Nephron (organoid): Measurements from ENCODE around the gene MICOS13.
A peak's percentile ranks its signal among the peaks of the same experiment; 100 is the strongest.

Experiments
- H3K27ac Mint-ChIP-seq, 3 experiments: 2 replicates each; pipeline ENCODE4 v1.8.0; 2020; ENCODE audit warnings: mixed read lengths in 3 of 3, mild to moderate bottlenecking in 2 of 3, moderate library complexity in 1 of 3
- H3K27me3 Mint-ChIP-seq: 2 replicates; pipeline ENCODE4 v1.8.0; 2021; ENCODE audit warnings: low read depth, mild to moderate bottlenecking, moderate library complexity, mixed read lengths
- H3K36me3 Mint-ChIP-seq: 2 replicates; pipeline ENCODE4 v1.8.0; 2020; ENCODE audit warnings: low read depth, mixed read lengths
- H3K4me1 Mint-ChIP-seq: 2 replicates; pipeline ENCODE4 v1.8.0; 2020; ENCODE audit warnings: mixed read lengths
- H3K4me3 Mint-ChIP-seq, 3 experiments: 2 replicates each; pipeline ENCODE4 v1.8.0; 2020; ENCODE audit warnings: mild to moderate bottlenecking in 3 of 3, mixed read lengths in 3 of 3, moderate library complexity in 2 of 3
- H3K9me3 Mint-ChIP-seq: 2 replicates; pipeline ENCODE4 v1.8.0; 2020; ENCODE audit warnings: mixed read lengths
- CTCF ChIP-seq, 3 experiments: fragments of 200-600 bp; sonication (generic); IDR thresholded peaks; one replicate each; pipeline ENCODE4 v1.5.0; 2021; ENCODE audit warnings: antibody characterized with exemption in 3 of 3; ENCODE audit not compliant: unreplicated experiment in 3 of 3

The MICOS13 gene, protein sequence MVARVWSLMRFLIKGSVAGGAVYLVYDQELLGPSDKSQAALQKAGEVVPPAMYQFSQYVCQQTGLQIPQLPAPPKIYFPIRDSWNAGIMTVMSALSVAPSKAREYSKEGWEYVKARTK

DNA sequence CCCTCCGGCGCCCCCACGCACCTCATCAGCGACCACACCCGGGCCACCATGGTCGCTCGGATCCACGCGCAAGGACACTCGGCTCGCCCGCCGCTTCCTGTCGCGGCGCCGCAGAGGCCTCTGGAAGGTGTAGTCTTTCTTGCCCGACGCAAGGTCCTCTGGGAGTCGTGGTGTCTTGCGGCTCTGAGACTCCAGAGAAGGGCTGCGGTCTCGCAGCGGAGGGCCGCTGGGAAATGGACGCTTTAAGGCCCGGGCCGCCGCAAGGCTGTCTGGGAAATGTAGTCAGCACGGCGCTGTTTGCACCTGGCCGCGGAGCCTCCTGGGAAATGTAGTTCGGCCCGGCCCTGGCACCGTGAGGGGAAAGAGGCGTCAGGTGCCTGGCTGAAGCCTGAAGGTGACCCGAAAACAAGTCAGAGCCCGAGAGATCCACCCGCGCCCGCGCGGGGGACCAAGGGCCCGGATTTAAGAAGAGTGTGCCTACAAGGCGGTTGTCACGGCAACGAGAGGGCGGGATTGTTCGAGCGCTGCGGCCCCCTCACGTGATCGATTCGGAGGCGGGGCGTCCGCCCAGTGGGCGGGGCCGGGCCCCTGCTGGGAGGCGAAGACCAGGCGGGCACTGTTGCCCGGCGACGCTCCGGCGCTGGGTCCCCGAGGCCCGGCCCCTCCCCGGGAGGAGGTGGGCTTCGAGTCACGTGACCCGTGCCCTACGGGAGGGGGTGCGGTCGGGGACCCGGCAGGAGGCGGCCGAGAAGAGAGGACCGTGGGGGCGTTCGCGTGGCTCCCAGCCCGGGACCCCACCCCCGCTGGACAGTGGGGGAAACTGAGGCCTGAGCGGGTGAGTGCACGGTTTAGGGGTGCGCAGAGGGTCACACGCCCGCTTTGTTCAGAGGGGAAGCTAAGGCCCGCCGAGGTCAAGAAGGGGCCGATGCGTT is at the start of gene MICOS13, which contains the start of gene HSD11B1L:
MICOS13 (minus strand) TSS at position 80 of the 932 bp plus-strand sequence; CDS start at position 50, 30 bp downstream.
HSD11B1L (plus strand) TSS at position 591 of the 932 bp plus-strand sequence. CDS start 3,806 bp downstream, outside the sequence.
- Mint-ChIP-seq H3K27ac (peak within 1 kb of the TSS; percentile 85 to 96 (median 92)), H3K27me3 (no peaks in the 10 kb centered on the region), H3K36me3 (peaks cover 3% of the 10 kb centered on the region), H3K4me1 (peaks cover 24% of the 10 kb centered on the region), H3K4me3 (peak within 1 kb of the TSS; percentile 98 to 100 (median 99)), H3K9me3 (no peaks in the 10 kb centered on the region)
- TF ChIP-seq CTCF (IDR thresholded peaks at IDR 0.05; ENCODE audit: unreplicated experiment in 3 of 3), result no peak

GRCh38 chr19:5727453-5728050 is 47.2 kb upstream of the MICOS13 start:
- Mint-ChIP-seq H3K4me1 (no peaks in the 10 kb centered on the region), H3K9me3 (peaks cover 7% of the 10 kb centered on the region)

DNA sequence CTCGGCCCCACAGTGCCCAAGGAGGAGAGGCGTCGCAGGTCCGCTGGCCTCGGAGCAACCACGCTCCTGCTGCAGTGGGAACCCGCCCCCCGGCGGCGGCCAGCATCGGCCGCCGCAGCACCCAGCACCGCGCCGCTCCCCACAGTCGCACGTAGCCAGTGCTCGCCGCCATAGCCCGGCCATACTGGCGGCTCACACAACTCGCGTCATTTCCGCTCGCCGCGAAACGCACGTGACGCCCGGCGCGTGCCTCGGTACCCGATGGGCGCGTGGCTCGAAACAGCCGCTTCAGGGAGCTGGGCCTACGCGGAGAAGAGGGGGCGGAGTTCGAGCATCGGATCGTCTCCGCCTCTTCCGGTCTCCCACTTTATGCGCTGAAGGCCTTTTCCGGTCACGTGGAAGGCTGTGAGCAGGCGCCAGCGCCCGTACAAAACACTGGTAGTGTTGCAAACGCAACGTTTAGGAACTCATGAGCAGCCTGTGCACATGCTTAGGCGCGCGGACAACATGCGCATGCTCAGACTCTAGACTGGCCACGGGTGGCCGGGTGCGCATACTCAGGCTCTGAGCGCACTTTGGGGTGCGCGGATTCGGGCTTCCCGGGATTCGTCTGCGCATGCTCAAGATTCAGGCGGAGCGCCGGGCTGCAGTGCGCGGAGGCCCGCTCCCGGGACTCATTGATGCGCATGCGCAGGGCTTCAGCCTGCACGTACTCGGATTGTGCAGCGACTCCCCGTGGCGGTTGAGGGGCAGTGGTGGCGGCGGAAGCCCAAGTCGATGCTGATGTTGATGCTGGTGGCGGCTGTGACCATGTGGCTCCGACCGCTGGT is 39.9 kb upstream of the MICOS13 start, which contains the start of the genes CATSPERD and LONP1:
CATSPERD (plus strand) TSS at position 677 of the 830 bp plus-strand sequence; CDS start at position 778, 101 bp downstream.
LONP1 (minus strand) TSS at position 186 of the 830 bp plus-strand sequence; CDS start at position 172, 14 bp downstream.
- Mint-ChIP-seq H3K36me3 (peaks cover 9% of the 10 kb centered on the region), H3K9me3 (no peaks in the 10 kb centered on the region)

More at GRCh38 chr19:5727453-5728050, 47.2 kb upstream of the MICOS13 start:
- H3K27me3 Mint-ChIP-seq, result peaks cover 10% of the 10 kb centered on the region
- no peak for TF ChIP-seq CTCF (IDR thresholded peaks at IDR 0.05; ENCODE audit: unreplicated experiment in 3 of 3)
- H3K27ac Mint-ChIP-seq, result no peak overlapping the region
- no peak overlapping the region for H3K4me3 Mint-ChIP-seq
- H3K36me3 Mint-ChIP-seq, result no peaks in the 10 kb centered on the region

DNA sequence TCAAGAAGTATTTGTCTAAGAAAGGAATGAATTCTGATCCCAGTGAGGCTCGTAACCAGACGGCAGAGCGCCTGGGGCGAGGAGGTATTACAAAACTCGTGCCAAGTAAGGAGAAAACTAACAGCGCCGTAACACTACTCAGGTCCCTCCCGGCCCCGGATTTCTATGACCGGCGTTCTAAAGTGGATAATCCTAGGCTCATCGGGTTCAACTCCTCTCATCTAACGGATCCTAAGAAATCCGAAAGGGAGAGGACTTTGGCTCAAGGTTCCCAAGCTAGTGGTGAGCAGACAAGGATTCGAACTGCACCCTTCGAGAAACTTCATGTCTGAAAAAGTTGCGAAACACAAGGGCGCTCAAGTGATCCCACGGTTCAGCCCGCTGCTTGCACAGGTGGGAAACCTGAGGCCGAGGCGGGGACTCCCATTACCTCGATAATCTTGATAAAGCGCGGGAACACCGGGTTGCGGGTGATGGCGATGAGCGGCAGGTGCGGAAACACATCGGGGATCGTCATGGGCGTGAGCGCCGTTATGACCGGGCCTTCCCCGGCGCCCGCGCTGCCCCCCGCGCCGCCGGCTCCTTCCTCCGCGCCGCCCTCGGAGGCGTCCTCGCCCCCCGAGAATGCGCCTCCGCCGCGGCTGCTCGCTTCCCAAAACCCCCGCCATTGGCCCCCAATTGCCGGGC is 39.1 kb upstream of the MICOS13 start:
- H3K27ac Mint-ChIP-seq, result peak overlapping the region; percentile 56 to 98 (median 87)
- H3K27me3 Mint-ChIP-seq, result no peaks in the 10 kb centered on the region
- H3K4me3 Mint-ChIP-seq, result peak overlapping the region; percentile 94 to 96 (median 94)

More for the DNA sequence above, 39.9 kb upstream of the MICOS13 start, which contains the start of the genes CATSPERD and LONP1:
- Mint-ChIP-seq H3K27ac (peak within 1 kb of the TSS; percentile 95 to 99 (median 98)), H3K4me1 (peaks cover 9% of the 10 kb centered on the region), H3K27me3 (no peaks in the 10 kb centered on the region), H3K4me3 (peak within 1 kb of the TSS; percentile 94 to 96 (median 94))
- peak; percentile 81 to 84 (median 81) for TF ChIP-seq CTCF (IDR thresholded peaks at IDR 0.05; ENCODE audit: unreplicated experiment in 3 of 3)

More for the DNA sequence above, 39.1 kb upstream of the MICOS13 start:
- no peak for TF ChIP-seq CTCF (IDR thresholded peaks at IDR 0.05; ENCODE audit: unreplicated experiment in 3 of 3)
- Mint-ChIP-seq H3K4me1 (peaks cover 9% of the 10 kb centered on the region), H3K36me3 (peaks cover 9% of the 10 kb centered on the region), H3K9me3 (no peaks in the 10 kb centered on the region)
